Stimulated activated naive CD8-positive, alpha-beta T cell treated with anti-CD3 and anti-CD28 coated beads, Interleukin-15, Interleukin-2, amounts not matched to agents 100 ng/mL and 50 ng/mL, for 24 hours (primary cell): ENCODE data around the gene TIAM2.
"Not testable (repeated sequence)": the region's sequence is repeated elsewhere in the genome, so short reads cannot be mapped to it uniquely, and the experiment has no call there.

Experiments used
- H3K27ac Mint-ChIP-seq: one replicate; pipeline ENCODE4 v1.8.0; 2021; ENCODE audit warnings: mild to moderate bottlenecking, mixed read lengths
- H3K27me3 Mint-ChIP-seq: one replicate; pipeline ENCODE4 v1.8.0; 2021; ENCODE audit warnings: mixed read lengths
- H3K36me3 Mint-ChIP-seq: one replicate; pipeline ENCODE4 v1.8.0; 2021; ENCODE audit warnings: low read depth, mixed read lengths
- H3K4me1 Mint-ChIP-seq: one replicate; pipeline ENCODE4 v1.8.0; 2021; ENCODE audit warnings: low read depth, mixed read lengths
- H3K4me3 Mint-ChIP-seq: one replicate; pipeline ENCODE4 v1.8.0; 2021; ENCODE audit warnings: mild to moderate bottlenecking, mixed read lengths
- H3K9me3 Mint-ChIP-seq: one replicate; pipeline ENCODE4 v1.8.0; 2021; ENCODE audit warnings: mixed read lengths

Gene TIAM2

DNA sequence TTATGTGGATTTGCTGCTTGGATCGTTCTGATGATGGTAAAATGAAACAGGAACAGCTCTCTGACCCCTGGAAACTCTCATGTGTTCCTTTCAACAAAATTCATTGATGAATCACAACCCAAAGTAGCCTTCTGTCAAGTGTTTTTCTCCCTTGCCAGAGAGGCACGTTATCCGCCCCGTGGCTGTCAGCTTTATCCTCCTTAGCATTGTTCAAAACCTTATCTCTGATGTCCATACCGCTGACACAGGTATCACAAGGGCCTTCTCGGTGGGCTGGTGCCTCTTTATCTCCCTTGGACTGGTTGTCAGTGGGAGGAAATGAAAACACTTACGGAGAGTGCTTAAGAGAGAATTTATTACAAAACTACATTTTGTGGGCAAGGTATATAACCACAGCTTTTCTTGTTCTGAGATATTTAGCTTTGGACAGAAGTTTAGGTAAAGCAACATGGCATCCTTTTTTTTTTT is 84.9 kb downstream of the TIAM2 start:
- Mint-ChIP-seq H3K27ac (peak overlapping the region; percentile 85), H3K9me3 (no peaks in the 10 kb centered on the region), H3K36me3 (no peaks in the 10 kb centered on the region), H3K4me1 (peaks cover 25% of the 10 kb centered on the region), H3K4me3 (peak overlapping the region; percentile 69), H3K27me3 (no peaks in the 10 kb centered on the region)

GRCh38 chr6:155080881-155081845 is 86.0 kb downstream of the TIAM2 start:
- Mint-ChIP-seq H3K9me3 (no peaks in the 10 kb centered on the region), H3K36me3 (no peaks in the 10 kb centered on the region), H3K4me3 (no peak overlapping the region), H3K4me1 (peaks cover 25% of the 10 kb centered on the region), H3K27ac (peak overlapping the region; percentile 40), H3K27me3 (no peaks in the 10 kb centered on the region)

GRCh38 chr6:155084431-155085123 is 89.5 kb downstream of the TIAM2 start:
- Mint-ChIP-seq H3K4me1 (peaks cover 16% of the 10 kb centered on the region), H3K9me3 (no peaks in the 10 kb centered on the region), H3K36me3 (no peaks in the 10 kb centered on the region), H3K27ac (no peak overlapping the region), H3K27me3 (peaks cover 2% of the 10 kb centered on the region), H3K4me3 (no peak overlapping the region)

GRCh38 chr6:155085582-155086257 is 90.6 kb downstream of the TIAM2 start:
- Mint-ChIP-seq H3K27me3 (peaks cover 6% of the 10 kb centered on the region), H3K4me3 (no peak overlapping the region), H3K9me3 (no peaks in the 10 kb centered on the region), H3K36me3 (no peaks in the 10 kb centered on the region), H3K27ac (no peak overlapping the region), H3K4me1 (peaks cover 4% of the 10 kb centered on the region)

GRCh38 chr6:155088856-155089255 is 93.7 kb downstream of the TIAM2 start:
- no peak overlapping the region for H3K27ac Mint-ChIP-seq
- peaks cover 6% of the 10 kb centered on the region for H3K27me3 Mint-ChIP-seq
- no peaks in the 10 kb centered on the region for H3K36me3 Mint-ChIP-seq
- peaks cover 9% of the 10 kb centered on the region for H3K4me1 Mint-ChIP-seq
- H3K4me3 Mint-ChIP-seq, result no peak overlapping the region
- no peaks in the 10 kb centered on the region for H3K9me3 Mint-ChIP-seq

- Mint-ChIP-seq H3K27ac (no peak overlapping the region), H3K9me3 (no peaks in the 10 kb centered on the region), H3K4me1 (peaks cover 12% of the 10 kb centered on the region), H3K27me3 (peaks cover 6% of the 10 kb centered on the region), H3K4me3 (no peak overlapping the region), H3K36me3 (no peaks in the 10 kb centered on the region)
These were observed 94.6 kb downstream of the TIAM2 start for GRCh38 chr6:155089746-155090145.

- Mint-ChIP-seq H3K4me1 (peaks cover 17% of the 10 kb centered on the region), H3K27ac (no peak overlapping the region), H3K36me3 (no peaks in the 10 kb centered on the region), H3K4me3 (no peak overlapping the region), H3K9me3 (no peaks in the 10 kb centered on the region), H3K27me3 (peaks cover 6% of the 10 kb centered on the region)
These were observed 95.1 kb downstream of the TIAM2 start for GRCh38 chr6:155090166-155090565.

GRCh38 chr6:155091756-155092155 is 96.6 kb downstream of the TIAM2 start:
- H3K4me1 Mint-ChIP-seq, result peaks cover 19% of the 10 kb centered on the region
- H3K27me3 Mint-ChIP-seq, result peaks cover 6% of the 10 kb centered on the region
- H3K9me3 Mint-ChIP-seq, result no peaks in the 10 kb centered on the region
- no peak overlapping the region for H3K27ac Mint-ChIP-seq
- H3K36me3 Mint-ChIP-seq, result no peaks in the 10 kb centered on the region
- H3K4me3 Mint-ChIP-seq, result no peak overlapping the region

- Mint-ChIP-seq H3K27ac (peak overlapping the region; percentile 68), H3K27me3 (peaks cover 17% of the 10 kb centered on the region), H3K4me1 (peaks cover 19% of the 10 kb centered on the region), H3K9me3 (no peaks in the 10 kb centered on the region), H3K36me3 (no peaks in the 10 kb centered on the region), H3K4me3 (no peak overlapping the region)
These were observed 98.3 kb downstream of the TIAM2 start for GRCh38 chr6:155093430-155093829.

GRCh38 chr6:155100087-155100486 is 105.0 kb downstream of the TIAM2 start:
- H3K4me1 Mint-ChIP-seq, result peaks cover 20% of the 10 kb centered on the region

GRCh38 chr6:155100591-155100990 is 105.5 kb downstream of the TIAM2 start:
- Mint-ChIP-seq H3K9me3 (no peaks in the 10 kb centered on the region), H3K4me1 (peaks cover 21% of the 10 kb centered on the region), H3K4me3 (no peak overlapping the region), H3K27me3 (peaks cover 22% of the 10 kb centered on the region), H3K36me3 (no peaks in the 10 kb centered on the region), H3K27ac (no peak overlapping the region)

More at GRCh38 chr6:155100087-155100486, 105.0 kb downstream of the TIAM2 start:
- no peaks in the 10 kb centered on the region for H3K9me3 Mint-ChIP-seq
- H3K4me3 Mint-ChIP-seq, result no peak overlapping the region
- no peaks in the 10 kb centered on the region for H3K36me3 Mint-ChIP-seq
- no peak overlapping the region for H3K27ac Mint-ChIP-seq
- peaks cover 22% of the 10 kb centered on the region for H3K27me3 Mint-ChIP-seq

DNA sequence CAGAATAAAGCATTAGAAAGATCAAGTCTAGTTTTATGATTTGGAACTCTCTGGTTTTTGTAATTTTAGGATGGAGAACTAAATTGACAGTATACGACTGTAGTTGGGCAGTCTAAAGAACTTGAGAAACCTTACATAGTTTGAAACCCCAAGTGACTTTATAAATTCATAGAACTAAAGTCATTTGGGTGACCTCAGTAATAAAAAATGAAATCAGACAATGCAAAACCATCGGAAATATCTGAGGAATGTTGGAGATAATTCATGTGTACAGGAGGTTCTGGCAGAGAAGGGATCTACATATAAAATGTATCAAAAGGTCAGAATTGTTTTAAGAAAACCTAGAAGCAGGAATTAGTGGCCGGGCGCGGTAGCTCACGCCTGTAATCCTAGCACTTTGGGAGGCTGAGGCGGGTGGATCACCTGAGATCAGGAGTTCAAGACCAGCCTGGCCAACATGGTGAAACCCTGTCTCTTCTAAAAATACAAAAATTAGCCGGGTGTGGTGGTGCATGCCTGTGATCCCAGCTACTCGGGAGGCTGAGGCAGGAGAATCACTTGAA is 108.0 kb downstream of the TIAM2 start:
- not testable (repeated sequence) for H3K4me3 Mint-ChIP-seq, H3K27ac Mint-ChIP-seq, H3K9me3 Mint-ChIP-seq, H3K36me3 Mint-ChIP-seq
- Mint-ChIP-seq H3K4me1 (peaks cover 41% of the 10 kb centered on the region), H3K27me3 (peaks cover 12% of the 10 kb centered on the region)

DNA sequence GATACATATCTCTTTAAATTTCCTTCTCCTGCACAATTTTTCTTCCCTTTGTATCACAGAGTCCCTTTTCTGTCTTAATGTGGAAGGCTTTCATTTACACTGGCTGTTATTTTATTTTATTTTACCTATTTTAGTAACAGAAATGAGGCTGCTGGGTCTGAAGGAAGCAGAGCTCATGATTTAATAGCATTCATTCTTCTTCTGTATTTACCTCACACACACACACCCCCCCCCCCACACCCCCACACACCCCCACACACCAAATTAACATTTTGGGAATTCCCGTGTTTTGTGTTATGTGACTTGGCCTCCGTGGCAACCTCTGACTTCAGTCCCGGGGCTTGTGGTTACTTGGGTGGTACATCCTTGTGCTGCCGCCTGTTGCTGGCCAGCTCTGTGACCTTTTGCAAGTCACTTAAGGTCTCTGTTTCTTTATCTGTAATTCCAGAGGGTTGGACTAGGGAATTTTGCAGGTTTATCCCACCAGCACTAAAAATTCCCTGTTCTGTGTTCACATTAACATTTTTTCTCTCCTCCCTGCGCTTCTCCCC is 108.8 kb downstream of the TIAM2 start:
- no peaks in the 10 kb centered on the region for H3K36me3 Mint-ChIP-seq
- peak overlapping the region; percentile 13 for H3K4me3 Mint-ChIP-seq
- H3K9me3 Mint-ChIP-seq, result no peaks in the 10 kb centered on the region
- peaks cover 48% of the 10 kb centered on the region for H3K4me1 Mint-ChIP-seq
- peak overlapping the region; percentile 71 for H3K27ac Mint-ChIP-seq
- H3K27me3 Mint-ChIP-seq, result peaks cover 8% of the 10 kb centered on the region

GRCh38 chr6:155106456-155107115 is 111.5 kb downstream of the TIAM2 start:
- H3K4me1 Mint-ChIP-seq, result peaks cover 55% of the 10 kb centered on the region
- peaks cover 3% of the 10 kb centered on the region for H3K36me3 Mint-ChIP-seq
- no peaks in the 10 kb centered on the region for H3K9me3 Mint-ChIP-seq
- H3K4me3 Mint-ChIP-seq, result peak overlapping the region; percentile 82
- H3K27ac Mint-ChIP-seq, result peak overlapping the region; percentile 81
- peaks cover 6% of the 10 kb centered on the region for H3K27me3 Mint-ChIP-seq
